A549 (cell line): Measurements from ENCODE around the gene CDH18. TPM values are rescaled to one million over a fixed set of nuclear protein-coding genes. Genes with fewer than 3 reads are reported as not detected.

Source experiments
- ATAC-seq, 2 experiments: fragments of 200-7000 bp in 1 of 2; fragments of >200 bp in 1 of 2; cut with Nextera tagmentation in 1 of 2; cut with Tn5 transposase in 1 of 2; 3 replicates each; pipeline versions ENCODE4 v1.8.0 to v1.9.1; 2018 to 2020; ENCODE audit warnings: mild to moderate bottlenecking in 1 of 2, moderate library complexity in 1 of 2
- CTCF ChIA-PET: fragments of 300-600 bp; sonication (Branson Sonifier 250); formaldehyde crosslinking; extraction: SDS; loops from one replicate; lab custom pipeline; 2021; ENCODE audit warnings: antibody characterized with exemption, inconsistent platforms; lab: Yijun Ruan, JAX
- POLR2A ChIA-PET: fragments of 350-600 bp; formaldehyde crosslinking; extraction: SDS; loops from one replicate; lab custom pipeline; 2021; ENCODE audit warnings: antibody characterized with exemption, inconsistent platforms; lab: Yijun Ruan, JAX
- DNase-seq, 2 experiments: peaks; one replicate each; pipeline versions ENCODE4 v3.0.0 to v3.0.0-alpha.2; 2011 to 2016; ENCODE audit warnings: low read depth in 1 of 2, low spot score in 1 of 2
- FAIRE-seq: peaks from 2 replicates; lab custom pipeline; 2011; peaks lifted over from hg19 to GRCh38; lab: Jason Lieb, UNC
- H3K27ac ChIP-seq, 2 experiments: fragments of >200 bp; sonication (Bioruptor Twin); formaldehyde crosslinking; 3 replicates each; pipeline ENCODE4 v1.5.1; 2016 to 2017
- H3K4me1 ChIP-seq: fragments of >200 bp; sonication (Bioruptor Twin); formaldehyde crosslinking; 3 replicates; pipeline ENCODE4 v1.6.1; 2016
- H3K4me2 ChIP-seq: fragments of >200 bp; sonication (Bioruptor Twin); formaldehyde crosslinking; 3 replicates; pipeline ENCODE4 v1.6.1; 2016
- H3K4me3 ChIP-seq: fragments of >200 bp; sonication (Bioruptor Twin); formaldehyde crosslinking; 3 replicates; pipeline ENCODE4 v1.5.1; 2016
- H3K9me3 ChIP-seq: fragments of >200 bp; sonication (Bioruptor Twin); formaldehyde crosslinking; 3 replicates; pipeline ENCODE4 v1.6.1; 2016
- BHLHE40 ChIP-seq: IDR thresholded peaks from 2 replicates; pipeline ENCODE4 v1.6.1; 2012; ENCODE audit warnings: low read depth, low read length, inconsistent platforms
- CBX2 ChIP-seq: fragments of 200-600 bp; sonication (generic); IDR thresholded peaks from 2 replicates; pipeline ENCODE4 v1.6.1; 2016; ENCODE audit warnings: low read depth, mild to moderate bottlenecking, borderline replicate concordance
- CEBPB ChIP-seq, 2 experiments: fragments of >200 bp in 1 of 2; sonication (Bioruptor Twin) in 1 of 2; formaldehyde crosslinking in 1 of 2; IDR thresholded peaks; 2 replicates each; pipeline ENCODE4 v1.6.1; 2012 to 2016
- CHD2 ChIP-seq: fragments of 150-350 bp; IDR thresholded peaks from 2 replicates; pipeline ENCODE4 v1.6.1; 2014; ENCODE audit warnings: low read length; ENCODE audit not compliant: partially characterized antibody
- CHD4 ChIP-seq: fragments of 200-600 bp; sonication (generic); IDR thresholded peaks from 2 replicates; pipeline ENCODE4 v1.6.1; 2016; ENCODE audit warnings: antibody characterized with exemption, mild to moderate bottlenecking, borderline replicate concordance
- E2F6 ChIP-seq: IDR thresholded peaks from 2 replicates; pipeline ENCODE4 v1.6.1; 2012; ENCODE audit warnings: low read depth, borderline replicate concordance
- ELK1 ChIP-seq: fragments of 150-350 bp; IDR thresholded peaks from 2 replicates; pipeline ENCODE4 v1.6.1; 2014; ENCODE audit warnings: low read depth, mild to moderate bottlenecking, low read length
- ESRRA ChIP-seq: fragments of 150-350 bp; IDR thresholded peaks from 2 replicates; pipeline ENCODE4 v1.6.1; 2014; ENCODE audit warnings: mild to moderate bottlenecking, low read length, borderline replicate concordance
- FOSB ChIP-seq: fragments of 250-450 bp; sonication (Bioruptor Pico); IDR thresholded peaks from 2 replicates; pipeline ENCODE4 v1.5.0; 2020; ENCODE audit warnings: mild to moderate bottlenecking, moderate library complexity
- FOXS1 ChIP-seq: fragments of 250-450 bp; sonication (Bioruptor Pico); IDR thresholded peaks from 2 replicates; pipeline ENCODE4 v1.5.0; 2020; ENCODE audit warnings: mild to moderate bottlenecking, moderate library complexity
- GATA3 ChIP-seq: IDR thresholded peaks from 2 replicates; pipeline ENCODE4 v1.6.1; 2012; ENCODE audit warnings: borderline replicate concordance
- HOXB13 ChIP-seq: fragments of 250-450 bp; sonication (Bioruptor Pico); IDR thresholded peaks from 2 replicates; pipeline ENCODE4 v1.5.0; 2020; ENCODE audit warnings: low read depth, mild to moderate bottlenecking, moderate library complexity
- JUN ChIP-seq, 2 experiments: fragments of >200 bp; sonication (Bioruptor Twin); formaldehyde crosslinking; IDR thresholded peaks; 2 replicates in 1 of 2; 3 replicates in 1 of 2; pipeline ENCODE4 v1.6.1; 2016 to 2017
- MAFK ChIP-seq: fragments of 450-650 bp; IDR thresholded peaks from 2 replicates; pipeline ENCODE4 v1.6.1; 2014; ENCODE audit not compliant: partially characterized antibody
- MAX ChIP-seq: IDR thresholded peaks from 2 replicates; pipeline ENCODE4 v1.6.1; 2012
- MYC ChIP-seq: IDR thresholded peaks from 2 replicates; pipeline ENCODE4 v1.6.1; 2012; ENCODE audit warnings: mild to moderate bottlenecking, inconsistent platforms, low read length, improper control_type of control experiment, borderline replicate concordance
- NPAS2 ChIP-seq: fragments of 250-450 bp; sonication (Bioruptor Pico); IDR thresholded peaks from 2 replicates; pipeline ENCODE4 v1.8.0; 2022; ENCODE audit warnings: mild to moderate bottlenecking, moderate library complexity, borderline replicate concordance
- PHF8 ChIP-seq: fragments of 200-600 bp; sonication (generic); IDR thresholded peaks from 2 replicates; pipeline ENCODE4 v1.6.1; 2016; ENCODE audit warnings: low read depth, mild to moderate bottlenecking, antibody characterized with exemption, moderate library complexity, borderline replicate concordance
- POLR2A ChIP-seq: IDR thresholded peaks from 2 replicates; pipeline ENCODE4 v1.6.1; 2012; ENCODE audit warnings: mild to moderate bottlenecking, low read length
- POLR2AphosphoS2 ChIP-seq: conservative IDR thresholded peaks from 2 replicates; pipeline ENCODE4 v1.6.1; 2012; ENCODE audit warnings: low read length, improper control_type of control experiment, inconsistent platforms
- RAD21 ChIP-seq, 2 experiments: fragments of >200 bp in 1 of 2; sonication (Bioruptor Twin) in 1 of 2; formaldehyde crosslinking in 1 of 2; IDR thresholded peaks in 1 of 2; conservative IDR thresholded peaks in 1 of 2; 2 replicates in 1 of 2; 3 replicates in 1 of 2; pipeline ENCODE4 v1.6.1; 2012 to 2018; ENCODE audit warnings: inconsistent platforms in 1 of 2
- RARB ChIP-seq: fragments of 250-450 bp; sonication (Bioruptor Pico); IDR thresholded peaks from 2 replicates; pipeline ENCODE4 v1.8.0; 2021; ENCODE audit warnings: mild to moderate bottlenecking, moderate library complexity
- RFX5 ChIP-seq: fragments of 450-650 bp; IDR thresholded peaks from 2 replicates; pipeline ENCODE4 v1.7.1; 2014; ENCODE audit warnings: antibody characterized with exemption, mild to moderate bottlenecking, moderate library complexity
- SREBF2 ChIP-seq: fragments of 450-650 bp; IDR thresholded peaks from 2 replicates; pipeline ENCODE4 v1.6.1; 2014; ENCODE audit warnings: mild to moderate bottlenecking, moderate library complexity
- TP53 ChIP-seq: fragments of 250-450 bp; sonication (Bioruptor Pico); IDR thresholded peaks from 2 replicates; pipeline ENCODE4 v1.5.0; 2021; ENCODE audit warnings: mild to moderate bottlenecking, moderate library complexity
- ZC3H11A ChIP-seq: fragments of 450-650 bp; IDR thresholded peaks from 2 replicates; pipeline ENCODE4 v1.6.1; 2014; ENCODE audit warnings: antibody characterized with exemption, mild to moderate bottlenecking
- ZFP36 ChIP-seq: fragments of 450-650 bp; IDR thresholded peaks from 2 replicates; pipeline ENCODE4 v1.6.1; 2014; ENCODE audit warnings: borderline replicate concordance; ENCODE audit not compliant: partially characterized antibody
- ZNF302 ChIP-seq: fragments of 250-450 bp; sonication (Bioruptor Pico); IDR thresholded peaks from 2 replicates; pipeline ENCODE4 v1.9.0; 2021; ENCODE audit warnings: inconsistent platforms, mild to moderate bottlenecking, moderate library complexity
- ZSCAN20 ChIP-seq: fragments of 250-450 bp; sonication (Bioruptor Pico); IDR thresholded peaks from 2 replicates; pipeline ENCODE4 v1.8.0; 2022; ENCODE audit warnings: mild to moderate bottlenecking, moderate library complexity
- WGBS: methylation state at CpG from one replicate; pipeline ENCODE4 v1.1.6; 2017; ENCODE audit errors: missing lambda C conversion rate; 5-methylcytosine and 5-hydroxymethylcytosine counted together
- polyA plus RNA-seq, 4 experiments: library from polyadenylated mRNA; depleted of rRNA in 3 of 4; stranded (reverse); fragments of >200 nt; fragmentation: RNase III in 1 of 4; extraction: RNeasy Plus Mini Kit Qiagen cat#74134 plus additional on column Dnase treatment in 1 of 4; gene quantifications; 2 replicates in 3 of 4; 3 replicates in 1 of 4; pipeline ENCODE4 v1.2.3, GENCODE V29; 2011 to 2017
- TF ChIP-seq, protein P1 (sequence below): fragments of >200 bp; sonication (Bioruptor Twin); formaldehyde crosslinking; IDR thresholded peaks from 3 replicates; pipeline ENCODE4 v1.5.1; 2016

Gene CDH18
- polyA plus RNA-seq, 2 of the 4 experiments (the other 2 are of a cell fraction), result not detected

GRCh38 chr5:20023686-20024180 lies 35.7 kb upstream of the CDH18 start:
- H3K4me1 ChIP-seq, result no peaks in the 10 kb centered on the region
- no peak overlapping the region for H3K4me3 ChIP-seq
- no peak overlapping the region for H3K4me2 ChIP-seq
- H3K27ac ChIP-seq, result no peak overlapping the region
- no peak for FAIRE-seq
- no peak for TF ChIP-seq ZC3H11A
- no peak for TF ChIP-seq ZNF302 (CRISPR knock-in tag)
- TF ChIP-seq JUN (IDR thresholded peaks at IDR 0.05), result no peak
- no peak for TF ChIP-seq RFX5
- TF ChIP-seq MAFK, result no peak
- TF ChIP-seq MYC, result no peak
- TF ChIP-seq CBX2, result no peak
- no peak for TF ChIP-seq PHF8
- no peak for TF ChIP-seq CHD2
- no peak for TF ChIP-seq FOSB (CRISPR knock-in tag)
- no peak for TF ChIP-seq ZFP36
- TF ChIP-seq POLR2A, result no peak
- no peak for TF ChIP-seq CHD4
- TF ChIP-seq ZSCAN20 (CRISPR knock-in tag), result no peak
- no peak for TF ChIP-seq POLR2AphosphoS2
- TF ChIP-seq ELK1, result no peak
- no peak for TF ChIP-seq RAD21 (conservative IDR thresholded peaks at IDR 0.05 in 1 of 2, IDR thresholded peaks at IDR 0.05 in 1 of 2)
- TF ChIP-seq NPAS2, result no peak
- TF ChIP-seq E2F6, result no peak
- TF ChIP-seq GATA3, result no peak
- TF ChIP-seq, all 56 proteins: peak for 0
- CTCF ChIA-PET, result interaction anchor here (0.6 kb wide), 1 partner anchor 542 kb away, joined by 3 read pairs; no protein-coding TSS in a partner anchor
- no peaks in the 10 kb centered on the region for H3K9me3 ChIP-seq
- WGBS, result 71% methylated on average over 1 of the region's 1 CpG
- DNase-seq, result no peak
- ATAC-seq, result no peak
- POLR2A ChIA-PET, result no interaction called here

GRCh38 chr5:20020247-20020646 lies 32.2 kb upstream of the CDH18 start:
- ATAC-seq, result no peak
- Histone ChIP-seq H3K27ac (no peak overlapping the region), H3K9me3 (no peaks in the 10 kb centered on the region), H3K4me2 (no peak overlapping the region), H3K4me3 (no peak overlapping the region), H3K4me1 (no peaks in the 10 kb centered on the region)
- FAIRE-seq, result no peak
- POLR2A ChIA-PET, result no interaction called here
- WGBS, result 18% methylated on average over 2 of the region's 2 CpGs
- no peak for DNase-seq
- no peak for TF ChIP-seq GATA3
- TF ChIP-seq HOXB13 (CRISPR knock-in tag), result no peak
- no peak for TF ChIP-seq CEBPB (IDR thresholded peaks at IDR 0.05)
- TF ChIP-seq FOXS1 (CRISPR knock-in tag), result no peak
- no peak for TF ChIP-seq ZFP36
- no peak for TF ChIP-seq BHLHE40
- TF ChIP-seq, protein P1, sequence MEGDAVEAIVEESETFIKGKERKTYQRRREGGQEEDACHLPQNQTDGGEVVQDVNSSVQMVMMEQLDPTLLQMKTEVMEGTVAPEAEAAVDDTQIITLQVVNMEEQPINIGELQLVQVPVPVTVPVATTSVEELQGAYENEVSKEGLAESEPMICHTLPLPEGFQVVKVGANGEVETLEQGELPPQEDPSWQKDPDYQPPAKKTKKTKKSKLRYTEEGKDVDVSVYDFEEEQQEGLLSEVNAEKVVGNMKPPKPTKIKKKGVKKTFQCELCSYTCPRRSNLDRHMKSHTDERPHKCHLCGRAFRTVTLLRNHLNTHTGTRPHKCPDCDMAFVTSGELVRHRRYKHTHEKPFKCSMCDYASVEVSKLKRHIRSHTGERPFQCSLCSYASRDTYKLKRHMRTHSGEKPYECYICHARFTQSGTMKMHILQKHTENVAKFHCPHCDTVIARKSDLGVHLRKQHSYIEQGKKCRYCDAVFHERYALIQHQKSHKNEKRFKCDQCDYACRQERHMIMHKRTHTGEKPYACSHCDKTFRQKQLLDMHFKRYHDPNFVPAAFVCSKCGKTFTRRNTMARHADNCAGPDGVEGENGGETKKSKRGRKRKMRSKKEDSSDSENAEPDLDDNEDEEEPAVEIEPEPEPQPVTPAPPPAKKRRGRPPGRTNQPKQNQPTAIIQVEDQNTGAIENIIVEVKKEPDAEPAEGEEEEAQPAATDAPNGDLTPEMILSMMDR, result no peak
- no peak for TF ChIP-seq SREBF2
- no peak for TF ChIP-seq CBX2
- TF ChIP-seq MYC, result no peak
- TF ChIP-seq MAX, result no peak
- TF ChIP-seq RAD21 (conservative IDR thresholded peaks at IDR 0.05 in 1 of 2, IDR thresholded peaks at IDR 0.05 in 1 of 2), result no peak
- no peak for TF ChIP-seq FOSB (CRISPR knock-in tag)
- TF ChIP-seq POLR2A, result no peak
- no peak for TF ChIP-seq ESRRA
- TF ChIP-seq RARB (CRISPR knock-in tag), result no peak
- TF ChIP-seq E2F6, result no peak
- no peak for TF ChIP-seq ZNF302 (CRISPR knock-in tag)
- TF ChIP-seq ZSCAN20 (CRISPR knock-in tag), result no peak
- TF ChIP-seq TP53 (CRISPR knock-in tag), result no peak
- CTCF ChIA-PET, result no interaction called here
